Astrocyte of the cerebellum (primary cell): Measurements from ENCODE around the gene KCNK7.

Experiments
- DNase-seq: peaks from one replicate; pipeline ENCODE4 v3.0.0-alpha.2; 2011; ENCODE audit warnings: low read depth
- H3K4me3 ChIP-seq: 2 replicates; pipeline ENCODE4 v1.5.1; 2011; ENCODE audit warnings: mild to moderate bottlenecking, low read depth, low read length, moderate library complexity
- CTCF ChIP-seq: IDR thresholded peaks from 2 replicates; pipeline ENCODE4 v1.5.1; 2012; ENCODE audit warnings: low read length, low read depth, moderate library complexity, mild to moderate bottlenecking; ENCODE audit errors: missing control alignments
- in situ Hi-C: cut with HindIII; loops from 2 replicates; pipeline ENCODE4 v1.10.0; 2017; ENCODE audit warnings: low sequenced_read_pairs

Gene KCNK7

GRCh38 chr11:65620666-65621065 lies 25.1 kb upstream of the KCNK7 start:
- H3K4me3 ChIP-seq = no peak overlapping the region
- in situ Hi-C loops = no loop called here
- DNase-seq = no peak
- TF ChIP-seq CTCF = no peak

- no peak overlapping the region for H3K4me3 ChIP-seq
- no peak for DNase-seq
- TF ChIP-seq CTCF = no peak
- in situ Hi-C loops = no loop called here
Measured at GRCh38 chr11:65619281-65619928, 23.8 kb upstream of the KCNK7 start.

- no peak for TF ChIP-seq CTCF
- DNase-seq = no peak
- in situ Hi-C loops = no loop called here
- no peak overlapping the region for H3K4me3 ChIP-seq
Measured at GRCh38 chr11:65618763-65619162, 23.2 kb upstream of the KCNK7 start.

- in situ Hi-C loops = no loop called here
- no peak overlapping the region for H3K4me3 ChIP-seq
- TF ChIP-seq CTCF = no peak
- DNase-seq = no peak
Measured at GRCh38 chr11:65617990-65618751, 22.6 kb upstream of the KCNK7 start.

- TF ChIP-seq CTCF = no peak
- in situ Hi-C loops = no loop called here
- H3K4me3 ChIP-seq = peak overlapping the region; percentile 74
- no peak for DNase-seq
Measured at GRCh38 chr11:65617136-65617850, 21.7 kb upstream of the KCNK7 start.

- in situ Hi-C loops = no loop called here
- H3K4me3 ChIP-seq = peak overlapping the region; percentile 74
- no peak for TF ChIP-seq CTCF
- DNase-seq = no peak
Measured at GRCh38 chr11:65616575-65617001, 21.0 kb upstream of the KCNK7 start.
